Effector memory CD4-positive, alpha-beta T cell (primary cell): ENCODE measurements around the gene TMEM132A.
A peak's percentile ranks its signal among the peaks of the same experiment; 100 is the strongest.

Experiments used
- DNase-seq, 3 donors: peaks; one replicate each; pipeline ENCODE4 v3.0.0-alpha.2; 2020
- H3K27ac ChIP-seq: 2 replicates; pipeline ENCODE4 v1.7.0; 2013; ENCODE audit warnings: mild to moderate bottlenecking, low read length, moderate library complexity; ENCODE audit not compliant: insufficient read depth, poor library complexity, severe bottlenecking
- H3K27me3 ChIP-seq: replicated peaks from 2 replicates; pipeline ENCODE4 v1.7.0; 2013; ENCODE audit warnings: mild to moderate bottlenecking, low read length; ENCODE audit not compliant: insufficient read depth, control insufficient read depth, poor library complexity, severe bottlenecking
- H3K36me3 ChIP-seq: 2 replicates; pipeline ENCODE4 v1.7.0; 2013; ENCODE audit warnings: mild to moderate bottlenecking, low read length, moderate library complexity; ENCODE audit not compliant: control insufficient read depth, insufficient read depth
- H3K4me1 ChIP-seq: 2 replicates; pipeline ENCODE4 v1.7.0; 2013; ENCODE audit warnings: low read length, mild to moderate bottlenecking; ENCODE audit not compliant: control insufficient read depth, insufficient read depth, poor library complexity, severe bottlenecking
- H3K4me3 ChIP-seq: 2 replicates; pipeline ENCODE4 v1.7.0; 2013; ENCODE audit warnings: low read length, low read depth, mild to moderate bottlenecking; ENCODE audit not compliant: insufficient read depth, poor library complexity, severe bottlenecking
- H3K9me3 ChIP-seq: 2 replicates; pipeline ENCODE4 v1.7.0; 2013; ENCODE audit warnings: mild to moderate bottlenecking, low read length, moderate library complexity; ENCODE audit not compliant: control insufficient read depth

Gene TMEM132A

DNA sequence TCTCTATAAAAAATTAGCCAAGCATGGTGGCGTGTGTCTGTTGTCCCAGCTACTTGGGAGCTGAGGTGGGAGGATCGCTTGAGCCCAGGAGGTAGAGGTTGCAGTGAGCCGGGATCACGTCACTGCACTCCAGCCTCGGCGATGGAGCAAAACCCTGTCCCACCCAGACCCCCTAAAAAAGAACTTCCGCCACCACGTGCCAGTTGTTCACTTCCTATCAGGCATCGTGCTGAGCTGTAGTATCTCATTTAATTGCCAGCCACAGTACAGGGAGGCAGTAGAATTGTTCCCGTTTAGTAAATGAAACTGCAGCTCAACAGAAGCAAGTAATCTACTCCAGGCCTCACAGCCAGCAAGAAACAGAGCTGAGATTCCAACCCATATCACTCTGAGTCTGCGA lies 3.0 kb upstream of the TMEM132A start:
- Histone ChIP-seq H3K4me3 (no peak overlapping the region), H3K4me1 (peaks cover 15% of the 10 kb centered on the region), H3K36me3 (peaks cover 39% of the 10 kb centered on the region), H3K27me3 (peaks cover 20% of the 10 kb centered on the region), H3K9me3 (no peaks in the 10 kb centered on the region), H3K27ac (no peak overlapping the region)
- no peak for DNase-seq

DNA sequence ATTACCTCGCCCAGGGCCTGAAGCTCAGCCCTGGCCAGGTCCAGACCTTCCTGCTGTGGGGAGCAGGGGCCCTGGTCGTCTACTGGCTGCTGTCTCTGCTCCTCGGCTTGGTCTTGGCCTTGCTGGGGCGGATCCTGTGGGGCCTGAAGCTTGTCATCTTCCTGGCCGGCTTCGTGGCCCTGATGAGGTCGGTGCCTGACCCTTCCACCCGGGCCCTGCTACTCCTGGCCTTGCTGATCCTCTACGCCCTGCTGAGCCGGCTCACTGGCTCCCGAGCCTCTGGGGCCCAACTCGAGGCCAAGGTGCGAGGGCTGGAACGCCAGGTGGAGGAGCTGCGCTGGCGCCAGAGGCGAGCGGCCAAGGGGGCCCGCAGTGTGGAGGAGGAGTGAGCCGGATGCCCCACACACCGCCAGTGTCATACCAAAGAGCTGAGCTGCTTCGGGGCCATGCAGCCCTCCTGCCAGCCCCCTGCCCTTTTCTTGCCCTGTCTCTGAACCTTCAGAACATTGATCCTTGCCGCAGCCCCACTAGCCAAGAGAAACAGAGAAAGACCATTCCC lies 2.4 kb upstream of the TMEM132A start:
- no peak for DNase-seq
- Histone ChIP-seq H3K9me3 (no peaks in the 10 kb centered on the region), H3K27ac (no peak overlapping the region), H3K27me3 (peaks cover 20% of the 10 kb centered on the region), H3K36me3 (peaks cover 39% of the 10 kb centered on the region), H3K4me3 (no peak overlapping the region), H3K4me1 (peaks cover 15% of the 10 kb centered on the region)

DNA sequence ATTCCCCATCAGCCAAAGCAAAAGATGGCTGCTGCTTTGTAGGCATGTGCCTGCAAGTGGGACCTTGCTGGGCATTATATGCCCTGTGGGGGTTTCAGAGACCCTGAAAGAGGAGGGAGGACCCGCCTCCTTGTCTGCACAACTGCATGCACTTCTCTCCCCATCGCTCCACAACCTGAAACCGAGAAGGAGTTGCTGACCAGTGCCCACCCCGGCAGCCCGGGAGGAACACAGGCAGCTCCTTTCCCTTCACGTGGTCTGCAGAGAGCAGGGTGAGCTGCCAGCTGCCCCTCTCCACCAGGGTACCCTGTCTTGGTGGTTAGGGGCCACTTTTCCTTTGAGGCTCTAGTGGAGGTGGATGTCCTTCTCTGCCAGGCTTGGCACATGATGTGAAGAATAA lies 1.4 kb upstream of the TMEM132A start:
- peaks cover 39% of the 10 kb centered on the region for H3K36me3 ChIP-seq
- peaks cover 20% of the 10 kb centered on the region for H3K27me3 ChIP-seq
- no peak overlapping the region for H3K4me3 ChIP-seq
- DNase-seq = no peak
- no peak overlapping the region for H3K27ac ChIP-seq
- peaks cover 15% of the 10 kb centered on the region for H3K4me1 ChIP-seq
- no peaks in the 10 kb centered on the region for H3K9me3 ChIP-seq

- H3K9me3 ChIP-seq = no peaks in the 10 kb centered on the region
- no peak overlapping the region for H3K4me3 ChIP-seq
- peaks cover 39% of the 10 kb centered on the region for H3K36me3 ChIP-seq
- DNase-seq = no peak
- no peak overlapping the region for H3K27ac ChIP-seq
- H3K4me1 ChIP-seq = peaks cover 15% of the 10 kb centered on the region
- H3K27me3 ChIP-seq = peaks cover 20% of the 10 kb centered on the region
These were observed 934 bp upstream of the TMEM132A start for GRCh38 chr11:60923326-60923725.

DNA sequence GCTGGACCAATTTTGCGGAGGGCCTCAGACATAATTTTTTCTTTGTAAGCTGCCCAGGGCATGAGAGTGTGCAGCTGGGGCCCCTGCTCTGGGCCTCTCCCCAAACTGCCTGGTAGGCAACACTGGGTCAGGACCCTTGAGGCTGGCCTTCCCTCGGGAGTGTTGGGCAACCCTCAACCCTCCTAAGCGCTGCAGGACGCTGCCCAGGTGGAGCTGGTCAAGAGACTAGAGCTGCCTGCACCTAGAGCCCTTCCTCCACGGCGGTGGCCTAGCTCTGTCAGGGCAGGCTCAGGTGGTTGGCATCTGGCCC lies 505 bp upstream of the TMEM132A start:
- DNase-seq = no peak
- Histone ChIP-seq H3K27ac (no peak overlapping the region), H3K4me1 (peaks cover 15% of the 10 kb centered on the region), H3K27me3 (peaks cover 20% of the 10 kb centered on the region), H3K9me3 (no peaks in the 10 kb centered on the region), H3K4me3 (no peak overlapping the region), H3K36me3 (peaks cover 39% of the 10 kb centered on the region)

- DNase-seq = no peak
- Histone ChIP-seq H3K4me3 (peak overlapping the region; percentile 51), H3K27ac (no peak overlapping the region), H3K36me3 (peaks cover 29% of the 10 kb centered on the region), H3K27me3 (peaks cover 20% of the 10 kb centered on the region), H3K4me1 (peaks cover 15% of the 10 kb centered on the region), H3K9me3 (no peaks in the 10 kb centered on the region)
These were observed 920 bp downstream of the TMEM132A start for GRCh38 chr11:60924906-60925853.

GRCh38 chr11:60925868-60926267 lies 1.6 kb downstream of the TMEM132A start:
- no peak overlapping the region for H3K4me3 ChIP-seq
- DNase-seq = no peak
- peaks cover 20% of the 10 kb centered on the region for H3K27me3 ChIP-seq
- H3K4me1 ChIP-seq = peaks cover 15% of the 10 kb centered on the region
- H3K9me3 ChIP-seq = no peaks in the 10 kb centered on the region
- H3K36me3 ChIP-seq = peaks cover 23% of the 10 kb centered on the region
- H3K27ac ChIP-seq = no peak overlapping the region

GRCh38 chr11:60926500-60926899 lies 2.2 kb downstream of the TMEM132A start:
- Histone ChIP-seq H3K9me3 (no peaks in the 10 kb centered on the region), H3K4me3 (no peak overlapping the region), H3K4me1 (peaks cover 15% of the 10 kb centered on the region), H3K27ac (no peak overlapping the region), H3K36me3 (peaks cover 16% of the 10 kb centered on the region), H3K27me3 (peaks cover 20% of the 10 kb centered on the region)
- no peak for DNase-seq

DNA sequence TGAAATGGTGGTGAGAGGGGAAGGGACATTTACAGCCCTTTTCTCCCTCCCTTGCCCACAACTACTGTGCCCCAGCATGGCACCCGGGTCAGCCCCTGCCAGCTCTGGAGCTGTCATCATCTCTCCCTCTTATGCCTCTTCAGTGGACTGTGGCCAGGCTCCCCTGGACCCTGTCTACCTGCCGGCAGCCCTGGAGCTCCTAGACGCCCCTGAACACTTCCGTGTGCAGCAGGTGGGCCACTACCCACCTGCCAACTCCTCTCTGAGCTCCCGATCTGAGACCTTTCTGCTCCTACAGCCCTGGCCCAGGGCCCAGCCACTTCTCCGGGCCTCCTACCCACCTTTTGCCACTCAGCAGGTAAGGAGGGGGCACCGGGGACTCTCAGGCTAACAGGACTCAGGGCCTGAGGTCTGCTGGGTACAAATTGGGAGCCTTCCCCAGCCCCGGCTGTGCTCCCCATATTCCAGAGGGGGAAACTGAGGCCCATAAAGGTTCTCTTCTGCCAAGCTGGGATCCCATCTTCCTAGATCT lies 2.9 kb downstream of the TMEM132A start:
- H3K27ac ChIP-seq = no peak overlapping the region
- H3K9me3 ChIP-seq = no peaks in the 10 kb centered on the region
- peaks cover 10% of the 10 kb centered on the region for H3K36me3 ChIP-seq
- peaks cover 15% of the 10 kb centered on the region for H3K4me1 ChIP-seq
- no peak for DNase-seq
- H3K4me3 ChIP-seq = no peak overlapping the region
- H3K27me3 ChIP-seq = peaks cover 20% of the 10 kb centered on the region

GRCh38 chr11:60927600-60927999 lies 3.3 kb downstream of the TMEM132A start:
- DNase-seq = no peak
- H3K36me3 ChIP-seq = peaks cover 5% of the 10 kb centered on the region
- no peak overlapping the region for H3K27ac ChIP-seq
- H3K27me3 ChIP-seq = peaks cover 20% of the 10 kb centered on the region
- H3K4me3 ChIP-seq = no peak overlapping the region
- no peaks in the 10 kb centered on the region for H3K9me3 ChIP-seq
- peaks cover 15% of the 10 kb centered on the region for H3K4me1 ChIP-seq
